ENCODE results near the gene GNB1L.
"Not testable (repeated sequence)": the region's sequence is repeated elsewhere in the genome, so short reads cannot be mapped to it uniquely, and the experiment has no call there.

The GNB1L gene

GRCh38 chr22:19886605-19887255 is 32.1 kb upstream of the GNB1L start:
- no peak for TF ChIP-seq CTCF (IDR thresholded peaks at IDR 0.05; ENCODE audit: insufficient read depth, low read length, poor library complexity, severe bottlenecking)
- DNase-seq (ENCODE audit: extremely low read depth, insufficient read length): no peak

GRCh38 chr22:19885841-19886592 is 31.3 kb upstream of the GNB1L start:
- TF ChIP-seq CTCF (IDR thresholded peaks at IDR 0.05; ENCODE audit: insufficient read depth, low read length, poor library complexity, severe bottlenecking): no peak
- no peaks in the 10 kb centered on the region; the same call in 1 of the 2 replicates for H3K36me3 ChIP-seq (ENCODE audit: control insufficient read depth, insufficient read depth, low read length)

More at GRCh38 chr22:19886605-19887255, 32.1 kb upstream of the GNB1L start:
- no peaks in the 10 kb centered on the region; the same call in 1 of the 2 replicates for H3K36me3 ChIP-seq (ENCODE audit: control insufficient read depth, insufficient read depth, low read length)
- no peak overlapping the region for H3K4me3 ChIP-seq (replicated peaks; ENCODE audit: low read depth, low read length)
- H3K27me3 ChIP-seq (replicated peaks; ENCODE audit: control insufficient read depth, insufficient read depth, low read length): no peaks in the 10 kb centered on the region

GRCh38 chr22:19884954-19885751 is 30.5 kb upstream of the GNB1L start:
- no peaks in the 10 kb centered on the region; the same call in 1 of the 2 replicates for H3K36me3 ChIP-seq (ENCODE audit: control insufficient read depth, insufficient read depth, low read length)
- DNase-seq (ENCODE audit: extremely low read depth, insufficient read length): no peak
- H3K27me3 ChIP-seq (replicated peaks; ENCODE audit: control insufficient read depth, insufficient read depth, low read length): no peaks in the 10 kb centered on the region
- no peak for TF ChIP-seq CTCF (IDR thresholded peaks at IDR 0.05; ENCODE audit: insufficient read depth, low read length, poor library complexity, severe bottlenecking)
- H3K4me3 ChIP-seq (replicated peaks; ENCODE audit: low read depth, low read length): no peak overlapping the region

More at GRCh38 chr22:19885841-19886592, 31.3 kb upstream of the GNB1L start:
- DNase-seq (ENCODE audit: extremely low read depth, insufficient read length): no peak
- Histone ChIP-seq H3K4me3 (replicated peaks; ENCODE audit: low read depth, low read length) (no peak overlapping the region), H3K27me3 (replicated peaks; ENCODE audit: control insufficient read depth, insufficient read depth, low read length) (no peaks in the 10 kb centered on the region)

GRCh38 chr22:19884161-19884953 is 29.7 kb upstream of the GNB1L start:
- no peak for DNase-seq (ENCODE audit: extremely low read depth, insufficient read length)
- no peak for TF ChIP-seq CTCF (IDR thresholded peaks at IDR 0.05; ENCODE audit: insufficient read depth, low read length, poor library complexity, severe bottlenecking)
- H3K27me3 ChIP-seq (replicated peaks; ENCODE audit: control insufficient read depth, insufficient read depth, low read length): no peaks in the 10 kb centered on the region
- no peaks in the 10 kb centered on the region; the same call in 1 of the 2 replicates for H3K36me3 ChIP-seq (ENCODE audit: control insufficient read depth, insufficient read depth, low read length)
- H3K4me3 ChIP-seq (replicated peaks; ENCODE audit: low read depth, low read length): no peak overlapping the region

- not testable (repeated sequence) for H3K27me3 ChIP-seq (replicated peaks; ENCODE audit: control insufficient read depth, insufficient read depth, low read length); DNase-seq (ENCODE audit: extremely low read depth, insufficient read length); H3K36me3 ChIP-seq (ENCODE audit: control insufficient read depth, insufficient read depth, low read length); H3K4me3 ChIP-seq (replicated peaks; ENCODE audit: low read depth, low read length)
Measured at GRCh38 chr22:19883446-19883845, 28.8 kb upstream of the GNB1L start.
